Uterus (tissue), 4 donors: ENCODE data around the gene DEFB114. TPM values are rescaled to one million over a fixed set of nuclear protein-coding genes. Genes with fewer than 3 reads are reported as not detected.

Source experiments
- DNase-seq, 2 donors: peaks; one replicate each; pipeline ENCODE4 v3.0.0-alpha.2; 2019 to 2020
- H3K27ac ChIP-seq, 2 donors: fragments of 200-600 bp; sonication (generic); 1 replicate in 1 of 2; 2 replicates in 1 of 2; pipeline ENCODE4 v1.5.1; 2016 to 2018
- H3K27me3 ChIP-seq, 2 donors: fragments of 200-600 bp; sonication (generic); one replicate each; pipeline ENCODE4 v1.5.1; 2018 to 2019; ENCODE audit warnings: control low read depth in 1 of 2
- H3K36me3 ChIP-seq, 2 donors: fragments of 200-600 bp; sonication (generic); one replicate each; pipeline ENCODE4 v1.5.1; 2019; ENCODE audit warnings: control low read depth in 1 of 2
- H3K4me1 ChIP-seq, 2 donors: fragments of 200-600 bp; sonication (generic); one replicate each; pipeline ENCODE4 v1.5.1; 2018 to 2019; ENCODE audit warnings: control low read depth in 1 of 2
- H3K4me3 ChIP-seq, 2 donors: fragments of 200-600 bp; sonication (generic); 1 replicate in 1 of 2; 2 replicates in 1 of 2; pipeline ENCODE4 v1.5.1; 2018 to 2019; ENCODE audit warnings: mild to moderate bottlenecking in 1 of 2
- H3K9me3 ChIP-seq, 2 donors: fragments of 200-600 bp; sonication (generic); one replicate each; pipeline ENCODE4 v1.5.1; 2019; ENCODE audit warnings: control low read depth in 1 of 2
- CTCF ChIP-seq, 4 experiments: fragments of 200-600 bp in 2 of 4; fragments of 450-650 bp in 2 of 4; sonication (generic) in 2 of 4; IDR thresholded peaks; one replicate each; pipeline ENCODE4 v1.5.1; 2016 to 2019; ENCODE audit warnings: antibody characterized with exemption in 4 of 4, mild to moderate bottlenecking in 2 of 4, moderate library complexity in 1 of 4
- POLR2A ChIP-seq, 2 donors: fragments of 450-650 bp; IDR thresholded peaks; one replicate each; pipeline ENCODE4 v1.6.1; 2016; ENCODE audit warnings: antibody characterized with exemption in 2 of 2, mild to moderate bottlenecking in 1 of 2, moderate library complexity in 1 of 2
- intact Hi-C: fragments of 100-400 bp; cut with DNase I; formaldehyde crosslinking; loops from one replicate; pipeline ENCODE4 v1.15.1; 2023; ENCODE audit warnings: low total_unique reads
- total RNA-seq, 4 donors: library from RNA; depleted of rRNA in 3 of 4; stranded (reverse); fragments of >200 nt in 3 of 4; gene quantifications; one replicate each; pipeline versions ENCODE4 v1.1.0 to v1.2.4, GENCODE V29; 2014 to 2023
- donor health status: DM: yes; HTN: yes; CAD: no.

Gene DEFB114
- total RNA-seq, 4 donors from 2014 or later = not detected

GRCh38 chr6:49939993-49940498, 23.9 kb downstream of the DEFB114 start:
- no peaks in the 10 kb centered on the region for H3K4me1 ChIP-seq
- no peak overlapping the region for H3K4me3 ChIP-seq
- intact Hi-C loops = no loop called here
- no peaks in the 10 kb centered on the region for H3K27me3 ChIP-seq
- H3K9me3 ChIP-seq = no peaks in the 10 kb centered on the region
- H3K27ac ChIP-seq = no peak overlapping the region
- DNase-seq = no peak
- no peaks in the 10 kb centered on the region for H3K36me3 ChIP-seq
- TF ChIP-seq CTCF (IDR thresholded peaks at IDR 0.05) (no peak), POLR2A (IDR thresholded peaks at IDR 0.05) (no peak)

- H3K27ac ChIP-seq = no peak overlapping the region
- no peaks in the 10 kb centered on the region for H3K4me1 ChIP-seq
- H3K27me3 ChIP-seq = no peaks in the 10 kb centered on the region
- no peak for DNase-seq
- H3K9me3 ChIP-seq = no peaks in the 10 kb centered on the region
- no peak overlapping the region for H3K4me3 ChIP-seq
- no peak for TF ChIP-seq POLR2A (IDR thresholded peaks at IDR 0.05)
- TF ChIP-seq CTCF (IDR thresholded peaks at IDR 0.05) = no peak
- intact Hi-C loops = no loop called here
- no peaks in the 10 kb centered on the region for H3K36me3 ChIP-seq
These were observed 26.2 kb downstream of the DEFB114 start for GRCh38 chr6:49937811-49938210.

DNA sequence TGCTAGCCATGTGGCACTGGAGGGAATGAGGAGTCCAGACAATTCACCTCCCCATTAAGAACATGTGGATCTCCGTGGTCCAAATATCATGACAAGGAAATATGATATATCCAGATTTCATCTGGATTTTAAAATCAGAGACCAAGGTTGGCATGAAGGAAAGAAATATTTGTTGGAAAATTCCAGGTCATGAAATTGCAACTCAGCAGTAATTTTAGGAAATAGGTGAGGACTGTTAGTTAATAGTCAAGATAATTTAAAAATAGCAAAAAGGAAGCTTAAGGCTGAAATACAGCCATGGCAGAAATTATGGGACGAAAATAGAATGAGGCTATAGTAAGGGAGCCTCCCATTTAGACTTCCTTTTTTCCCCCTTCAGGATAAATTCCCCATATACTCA, 26.9 kb downstream of the DEFB114 start:
- no peaks in the 10 kb centered on the region for H3K36me3 ChIP-seq
- H3K27me3 ChIP-seq = no peaks in the 10 kb centered on the region
- H3K9me3 ChIP-seq = no peaks in the 10 kb centered on the region
- TF ChIP-seq POLR2A (IDR thresholded peaks at IDR 0.05) = no peak
- TF ChIP-seq CTCF (IDR thresholded peaks at IDR 0.05) = no peak
- intact Hi-C loops = no loop called here
- no peak for DNase-seq
- H3K4me1 ChIP-seq = no peaks in the 10 kb centered on the region
- no peak overlapping the region for H3K4me3 ChIP-seq
- H3K27ac ChIP-seq = no peak overlapping the region

- no peak for TF ChIP-seq CTCF (IDR thresholded peaks at IDR 0.05)
- no peak for TF ChIP-seq POLR2A (IDR thresholded peaks at IDR 0.05)
- H3K27ac ChIP-seq = no peak overlapping the region
- intact Hi-C loops = no loop called here
- H3K27me3 ChIP-seq = no peaks in the 10 kb centered on the region
- no peaks in the 10 kb centered on the region for H3K36me3 ChIP-seq
- no peak overlapping the region for H3K4me3 ChIP-seq
- H3K9me3 ChIP-seq = no peaks in the 10 kb centered on the region
- H3K4me1 ChIP-seq = no peaks in the 10 kb centered on the region
- DNase-seq = no peak
These were observed 28.6 kb downstream of the DEFB114 start for GRCh38 chr6:49935387-49935786.

- TF ChIP-seq POLR2A (IDR thresholded peaks at IDR 0.05) = no peak
- no peak for TF ChIP-seq CTCF (IDR thresholded peaks at IDR 0.05)
- DNase-seq = no peak
- Histone ChIP-seq H3K4me1 (no peaks in the 10 kb centered on the region), H3K27me3 (no peaks in the 10 kb centered on the region), H3K4me3 (no peak overlapping the region), H3K27ac (no peak overlapping the region), H3K9me3 (no peaks in the 10 kb centered on the region), H3K36me3 (no peaks in the 10 kb centered on the region)
- intact Hi-C loops = no loop called here
These were observed 29.2 kb downstream of the DEFB114 start for GRCh38 chr6:49934770-49935169.
